ENCODE results near the gene KIAA1217.

KIAA1217 gene

GRCh38 chr10:24177636-24178035 is 31.3 kb upstream of the KIAA1217 start:
- H3K9ac ChIP-seq = no peak overlapping the region
- no peaks in the 10 kb centered on the region for H3K79me2 ChIP-seq
- no peaks in the 10 kb centered on the region for H3K36me3 ChIP-seq (ENCODE audit: control insufficient read depth, insufficient read depth, low read length)
- no peak for TF ChIP-seq CTCF (IDR thresholded peaks at IDR 0.05)
- H2AFZ ChIP-seq = no peak overlapping the region
- no peaks in the 10 kb centered on the region for H3K4me1 ChIP-seq
- H3K4me3 ChIP-seq (ENCODE audit: low read depth, low read length) = no peak overlapping the region
- H3K27ac ChIP-seq = no peak overlapping the region
- H3K4me2 ChIP-seq (ENCODE audit: low read length) = no peak overlapping the region
- H3K9me3 ChIP-seq (ENCODE audit: control insufficient read depth, low read length) = no peaks in the 10 kb centered on the region
- H3K27me3 ChIP-seq (ENCODE audit: control insufficient read depth, insufficient read depth, low read length) = no peaks in the 10 kb centered on the region

DNA sequence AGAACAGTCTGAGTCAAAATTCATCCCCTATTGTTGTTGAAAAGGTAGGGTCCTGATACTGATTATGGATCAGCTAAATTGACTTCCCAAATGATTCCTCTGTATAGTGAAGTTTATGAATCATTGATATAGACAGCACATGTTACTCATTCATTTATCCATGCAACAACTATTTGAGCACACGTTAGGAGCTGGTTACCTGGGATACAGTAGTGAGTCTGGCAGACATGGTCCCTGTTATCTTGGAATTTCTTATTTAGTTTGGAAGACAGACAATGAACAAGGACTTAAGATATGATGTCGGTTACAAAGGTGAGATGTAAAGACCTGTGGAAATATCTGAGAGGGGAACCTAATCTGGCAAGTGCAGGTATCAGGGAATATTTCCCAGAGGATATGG is 28.0 kb upstream of the KIAA1217 start:
- Histone ChIP-seq H3K27ac (no peak overlapping the region), H2AFZ (no peak overlapping the region)

GRCh38 chr10:24184455-24184854 is 24.5 kb upstream of the KIAA1217 start:
- Histone ChIP-seq H3K9me3 (ENCODE audit: control insufficient read depth, low read length) (no peaks in the 10 kb centered on the region), H3K27me3 (ENCODE audit: control insufficient read depth, insufficient read depth, low read length) (no peaks in the 10 kb centered on the region), H3K36me3 (ENCODE audit: control insufficient read depth, insufficient read depth, low read length) (no peaks in the 10 kb centered on the region), H3K4me1 (no peaks in the 10 kb centered on the region), H3K4me2 (ENCODE audit: low read length) (no peak overlapping the region), H3K27ac (no peak overlapping the region), H2AFZ (no peak overlapping the region), H3K79me2 (no peaks in the 10 kb centered on the region), H3K4me3 (ENCODE audit: low read depth, low read length) (no peak overlapping the region), H3K9ac (no peak overlapping the region)
- no peak for TF ChIP-seq CTCF (IDR thresholded peaks at IDR 0.05)

More for the DNA sequence above, 28.0 kb upstream of the KIAA1217 start:
- H3K9me3 ChIP-seq (ENCODE audit: control insufficient read depth, low read length) = no peaks in the 10 kb centered on the region
- H3K4me3 ChIP-seq (ENCODE audit: low read depth, low read length) = no peak overlapping the region
- no peaks in the 10 kb centered on the region for H3K36me3 ChIP-seq (ENCODE audit: control insufficient read depth, insufficient read depth, low read length)
- H3K27me3 ChIP-seq (ENCODE audit: control insufficient read depth, insufficient read depth, low read length) = no peaks in the 10 kb centered on the region
- H3K4me1 ChIP-seq = no peaks in the 10 kb centered on the region
- H3K4me2 ChIP-seq (ENCODE audit: low read length) = no peak overlapping the region
- no peaks in the 10 kb centered on the region for H3K79me2 ChIP-seq
- TF ChIP-seq CTCF (IDR thresholded peaks at IDR 0.05) = no peak
- H3K9ac ChIP-seq = no peak overlapping the region

DNA sequence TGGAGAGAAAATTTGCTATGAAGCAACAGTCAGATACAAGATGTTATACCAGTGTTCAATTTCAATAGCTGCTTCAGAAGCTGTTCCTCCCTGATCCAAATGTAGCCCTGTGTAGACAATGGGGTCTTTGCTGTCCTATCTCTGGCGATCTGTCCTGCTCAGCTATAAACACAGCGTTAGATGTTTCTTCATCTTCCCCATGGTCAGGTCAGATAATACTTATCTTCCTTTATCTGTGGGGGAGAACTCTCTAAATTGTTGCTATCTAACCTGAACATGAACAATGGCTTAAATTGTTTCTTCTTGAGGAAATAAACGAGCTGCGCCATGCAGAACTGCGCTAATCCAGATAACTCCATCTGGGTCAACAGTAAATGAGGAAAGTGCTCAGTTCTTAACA is 15.6 kb upstream of the KIAA1217 start:
- Histone ChIP-seq H3K4me3 (ENCODE audit: low read depth, low read length) (no peak overlapping the region), H3K4me2 (ENCODE audit: low read length) (peak overlapping the region; percentile 29), H3K9me3 (ENCODE audit: control insufficient read depth, low read length) (no peaks in the 10 kb centered on the region), H3K36me3 (ENCODE audit: control insufficient read depth, insufficient read depth, low read length) (no peaks in the 10 kb centered on the region), H3K27me3 (ENCODE audit: control insufficient read depth, insufficient read depth, low read length) (no peaks in the 10 kb centered on the region), H3K4me1 (peaks cover 4% of the 10 kb centered on the region), H3K9ac (no peak overlapping the region), H2AFZ (peak overlapping the region; percentile 50), H3K79me2 (no peaks in the 10 kb centered on the region), H3K27ac (no peak overlapping the region)
- TF ChIP-seq CTCF (IDR thresholded peaks at IDR 0.05) = no peak

DNA sequence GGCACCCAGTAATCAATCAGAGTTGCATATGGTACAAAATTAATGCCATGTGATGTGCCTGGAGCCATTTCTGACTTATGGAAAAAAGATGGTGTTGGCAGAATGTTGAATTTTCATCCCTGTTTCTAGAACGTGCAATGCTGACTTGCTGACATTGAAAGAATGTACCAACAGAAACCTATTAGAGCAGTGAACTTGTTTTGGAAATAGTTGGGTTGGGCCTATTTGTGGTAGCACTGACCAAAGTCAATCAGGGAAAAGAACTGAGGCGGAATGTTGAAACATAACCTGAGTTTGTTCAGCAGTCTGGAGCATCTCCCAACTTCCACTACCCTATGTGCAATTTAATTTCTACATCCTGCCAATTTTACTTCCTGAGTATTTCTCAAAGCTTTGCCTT is 11.7 kb upstream of the KIAA1217 start:
- Histone ChIP-seq H3K79me2 (no peaks in the 10 kb centered on the region), H3K4me2 (ENCODE audit: low read length) (no peak overlapping the region), H3K36me3 (ENCODE audit: control insufficient read depth, insufficient read depth, low read length) (no peaks in the 10 kb centered on the region), H3K27ac (no peak overlapping the region), H3K4me1 (peaks cover 7% of the 10 kb centered on the region), H3K4me3 (ENCODE audit: low read depth, low read length) (no peak overlapping the region), H3K9ac (no peak overlapping the region), H2AFZ (no peak overlapping the region), H3K27me3 (ENCODE audit: control insufficient read depth, insufficient read depth, low read length) (no peaks in the 10 kb centered on the region), H3K9me3 (ENCODE audit: control insufficient read depth, low read length) (no peaks in the 10 kb centered on the region)
- TF ChIP-seq CTCF (IDR thresholded peaks at IDR 0.05) = no peak
